HG02840 (cell line): ENCODE results near the gene FBLN5.

Experiments used
- ATAC-seq: cut with Tn5 transposase; IDR thresholded peaks from one replicate; pipeline ENCODE4 v1.9.1; 2021; ENCODE audit warnings: mild to moderate bottlenecking, moderate library complexity, moderate number of reproducible peaks; ENCODE audit not compliant: unreplicated experiment, low FRiP score

The FBLN5 gene

DNA sequence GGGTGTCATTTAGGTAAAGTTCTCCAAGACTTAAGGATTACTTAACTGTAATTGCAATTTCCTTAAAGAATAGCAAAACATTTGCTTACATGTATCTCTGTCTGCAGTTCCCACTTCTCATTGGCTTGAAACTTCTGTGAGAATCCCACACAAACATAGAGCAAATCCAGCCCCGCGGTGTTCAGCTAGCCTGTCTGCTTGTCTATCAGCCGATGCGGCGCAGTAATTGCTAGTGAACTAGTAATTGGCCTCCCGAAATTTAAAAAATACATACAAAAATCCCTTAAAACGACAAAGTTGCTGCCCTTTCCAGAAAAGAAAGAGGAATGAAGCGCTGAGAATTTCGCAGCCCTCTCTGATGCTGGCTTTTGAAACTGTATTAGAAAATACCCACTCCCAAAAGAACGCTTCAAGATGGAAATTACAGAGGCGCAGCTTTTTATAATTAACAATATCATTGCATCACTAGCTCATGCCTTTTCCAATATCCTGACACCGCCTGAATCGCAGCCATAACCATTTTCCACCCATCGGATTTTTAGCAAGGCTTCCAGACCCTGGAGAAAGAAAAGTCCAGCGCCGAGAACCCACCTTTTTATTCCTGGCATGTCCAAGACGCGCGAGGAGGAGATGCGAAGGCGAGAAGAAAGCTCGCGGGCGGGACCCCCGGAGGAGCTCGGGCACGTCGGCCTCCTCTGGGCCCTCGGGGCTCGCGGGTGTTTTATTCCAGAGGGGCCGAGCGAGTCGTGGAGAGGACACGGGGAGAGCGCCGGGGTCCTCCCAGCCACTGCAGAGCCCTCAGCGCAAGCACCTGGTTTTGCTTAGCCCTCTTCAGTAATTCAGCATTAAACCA, 646 bp downstream of the FBLN5 start:
- no peak for ATAC-seq

DNA sequence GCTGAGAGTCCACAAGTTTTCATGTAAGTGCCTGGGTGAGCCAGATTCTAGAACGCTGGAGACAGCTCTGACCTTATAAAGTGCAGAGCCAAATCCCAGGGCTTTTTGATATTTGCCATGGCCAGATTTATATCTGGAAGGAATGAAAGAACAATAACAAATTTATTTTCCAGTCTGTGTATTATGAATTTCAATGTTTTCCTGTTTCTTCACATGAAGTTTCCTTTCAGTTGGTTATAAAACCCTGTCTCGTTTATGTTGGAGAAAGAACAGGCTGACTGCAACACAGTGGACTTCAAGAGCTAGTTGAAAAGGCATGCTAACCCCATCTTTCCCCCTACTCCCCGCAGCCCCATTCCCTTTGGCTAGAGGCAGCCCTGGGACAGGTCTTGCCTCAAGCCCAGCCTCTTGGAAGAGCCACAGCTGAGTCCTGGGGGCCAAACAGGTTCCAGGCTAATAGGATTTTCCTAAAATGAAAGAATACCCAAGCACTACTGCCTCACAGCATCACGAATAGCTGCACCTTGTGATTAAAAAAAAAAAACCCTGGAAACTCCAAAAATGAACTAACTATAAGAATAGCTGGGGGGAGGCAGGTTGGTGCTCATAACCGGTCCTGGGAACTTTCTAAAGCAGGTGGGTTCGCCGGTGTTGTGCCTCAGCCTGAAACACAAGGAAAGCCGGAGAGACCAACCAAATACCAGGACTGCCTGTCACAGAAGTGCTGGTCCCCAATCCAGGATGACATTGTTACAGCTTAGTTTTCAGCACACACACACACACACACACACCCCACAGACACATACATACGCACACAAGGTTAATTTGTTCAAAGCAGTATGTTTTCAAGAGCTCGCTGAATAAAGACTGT, 1.5 kb downstream of the FBLN5 start:
- ATAC-seq: no peak

DNA sequence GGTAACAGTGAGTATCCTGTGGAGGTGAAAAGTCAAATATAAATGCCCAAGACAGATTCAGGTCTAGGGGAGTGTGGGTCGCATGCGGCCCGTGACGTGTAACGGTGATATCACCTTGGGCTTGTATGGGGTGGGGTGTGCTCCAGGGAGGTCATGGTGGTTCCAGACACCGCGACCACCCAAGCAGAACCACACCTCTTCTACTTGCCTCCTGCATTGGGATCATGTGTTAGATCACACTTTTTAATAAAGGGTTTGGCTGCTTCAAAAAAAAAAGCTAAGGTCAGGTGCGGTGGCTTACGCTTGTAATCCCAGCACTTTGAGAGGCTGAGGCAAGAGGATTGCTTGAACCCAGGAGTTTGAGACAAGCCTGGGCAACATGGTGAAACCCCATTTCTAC, 4.5 kb downstream of the FBLN5 start:
- ATAC-seq: no peak

DNA sequence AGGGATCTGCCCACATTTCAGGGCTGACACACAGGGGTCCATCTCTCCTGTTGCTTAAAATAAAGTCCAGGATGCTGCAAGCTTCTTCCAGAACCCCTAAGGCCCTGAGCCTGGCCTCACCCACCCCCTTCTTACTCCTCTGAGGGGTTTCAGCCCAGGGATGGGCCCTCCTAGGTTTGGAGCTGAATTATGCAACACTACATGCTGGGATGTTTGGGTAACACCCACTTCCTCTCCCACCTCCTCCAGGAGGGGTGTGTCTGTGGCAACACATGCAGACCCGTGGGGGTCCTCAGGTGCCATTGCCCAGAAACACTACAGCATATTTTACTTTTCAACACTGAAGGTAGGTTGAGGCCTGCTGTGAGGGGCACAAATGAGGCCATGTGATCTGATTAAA, 5.4 kb downstream of the FBLN5 start:
- ATAC-seq: no peak

DNA sequence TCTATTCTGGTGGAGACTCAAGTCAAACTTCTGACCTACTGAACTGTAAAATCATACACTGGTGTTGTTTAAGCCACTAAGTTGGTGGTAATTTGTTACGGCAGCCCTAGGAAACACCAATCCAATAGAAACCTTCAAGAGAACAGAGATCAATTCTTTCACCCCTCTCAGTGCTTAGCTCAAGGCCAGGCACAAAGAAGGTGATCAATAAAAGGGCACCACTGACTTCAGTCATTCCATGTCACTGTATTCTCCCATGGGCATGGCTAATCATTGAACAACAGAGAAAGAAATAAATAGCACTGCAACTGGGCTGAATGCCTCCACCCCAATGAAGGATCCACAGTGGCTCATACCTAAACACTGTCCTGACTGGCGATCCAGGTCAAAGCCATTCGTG, 7.3 kb downstream of the FBLN5 start:
- ATAC-seq: no peak

DNA sequence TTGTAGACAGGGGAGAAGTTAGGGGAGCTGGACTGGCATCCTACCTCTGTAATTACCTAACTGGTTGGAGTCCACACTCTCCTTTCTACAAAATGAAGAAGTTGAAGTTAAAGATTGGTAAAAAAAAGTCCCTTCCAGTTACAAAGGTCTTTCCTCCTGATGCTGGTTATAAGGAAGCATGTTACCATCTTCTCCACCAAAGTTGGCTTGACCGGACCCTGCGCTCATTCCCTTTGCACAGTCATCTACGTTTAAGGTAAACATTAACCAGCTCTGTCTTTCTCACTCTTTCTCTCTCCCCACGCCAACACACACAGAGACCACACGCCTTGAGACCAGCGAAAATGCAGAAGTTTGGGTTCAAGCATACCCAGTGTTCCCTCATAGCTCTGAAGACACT, 11.9 kb downstream of the FBLN5 start:
- ATAC-seq: no peak

DNA sequence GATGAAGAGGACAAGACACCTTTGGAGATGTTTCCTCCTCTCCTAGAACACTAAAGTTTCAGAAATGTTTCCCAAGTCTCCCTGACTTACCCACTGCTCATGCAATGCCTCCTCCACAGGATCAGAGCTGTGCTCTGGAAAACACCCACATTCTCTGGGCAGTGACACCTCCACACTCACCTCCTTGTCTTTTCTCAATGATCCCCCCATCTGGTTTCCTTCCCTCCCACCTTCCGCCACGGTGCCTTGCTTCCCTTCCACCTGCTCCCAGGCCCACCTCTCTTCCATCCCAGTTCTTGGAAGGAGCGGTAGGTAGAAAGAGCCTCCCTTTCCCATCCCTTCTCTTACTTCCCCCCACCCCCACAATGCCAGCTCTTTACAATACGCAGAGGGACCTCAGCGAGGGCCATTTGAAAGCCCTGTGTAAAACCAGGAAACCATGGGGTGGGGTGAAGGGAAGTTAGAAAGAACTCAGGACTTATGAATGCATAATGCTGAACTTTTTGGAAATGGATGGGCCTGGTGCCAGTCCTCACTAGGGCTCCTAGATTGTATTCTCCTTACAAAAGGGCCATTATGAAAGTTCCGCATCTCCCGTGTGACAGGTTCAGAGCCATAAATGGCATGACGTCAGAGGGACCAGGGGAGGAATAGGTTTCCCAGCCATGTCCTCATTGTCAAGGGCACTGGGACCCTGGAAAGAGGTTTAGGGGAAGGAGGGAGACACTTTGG, 12.8 kb downstream of the FBLN5 start:
- no peak for ATAC-seq

GRCh38 chr14:91931478-91932088, 15.9 kb downstream of the FBLN5 start:
- ATAC-seq: no peak

DNA sequence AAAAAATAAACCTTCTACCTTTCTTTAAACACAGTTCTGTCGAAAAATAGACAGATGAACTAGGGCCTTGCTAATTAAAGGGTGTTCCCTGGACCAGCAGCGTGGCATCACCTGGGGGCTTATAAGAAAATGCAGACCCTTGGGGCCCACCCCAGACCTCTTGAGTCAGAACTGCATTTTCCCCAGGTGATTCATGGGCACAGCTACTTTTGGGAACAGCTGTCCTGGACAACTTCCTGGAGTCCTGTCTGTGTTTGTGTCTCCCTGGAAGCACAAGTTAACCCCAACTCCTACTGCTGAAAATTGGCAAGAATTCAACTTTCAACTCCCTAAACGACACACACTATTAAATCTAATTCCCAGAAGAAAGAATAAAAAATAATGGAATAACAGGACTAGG, 17.8 kb downstream of the FBLN5 start:
- no peak for ATAC-seq

GRCh38 chr14:91927800-91928199, 19.7 kb downstream of the FBLN5 start:
- ATAC-seq: no peak

GRCh38 chr14:91927191-91927590, 20.3 kb downstream of the FBLN5 start:
- no peak for ATAC-seq

DNA sequence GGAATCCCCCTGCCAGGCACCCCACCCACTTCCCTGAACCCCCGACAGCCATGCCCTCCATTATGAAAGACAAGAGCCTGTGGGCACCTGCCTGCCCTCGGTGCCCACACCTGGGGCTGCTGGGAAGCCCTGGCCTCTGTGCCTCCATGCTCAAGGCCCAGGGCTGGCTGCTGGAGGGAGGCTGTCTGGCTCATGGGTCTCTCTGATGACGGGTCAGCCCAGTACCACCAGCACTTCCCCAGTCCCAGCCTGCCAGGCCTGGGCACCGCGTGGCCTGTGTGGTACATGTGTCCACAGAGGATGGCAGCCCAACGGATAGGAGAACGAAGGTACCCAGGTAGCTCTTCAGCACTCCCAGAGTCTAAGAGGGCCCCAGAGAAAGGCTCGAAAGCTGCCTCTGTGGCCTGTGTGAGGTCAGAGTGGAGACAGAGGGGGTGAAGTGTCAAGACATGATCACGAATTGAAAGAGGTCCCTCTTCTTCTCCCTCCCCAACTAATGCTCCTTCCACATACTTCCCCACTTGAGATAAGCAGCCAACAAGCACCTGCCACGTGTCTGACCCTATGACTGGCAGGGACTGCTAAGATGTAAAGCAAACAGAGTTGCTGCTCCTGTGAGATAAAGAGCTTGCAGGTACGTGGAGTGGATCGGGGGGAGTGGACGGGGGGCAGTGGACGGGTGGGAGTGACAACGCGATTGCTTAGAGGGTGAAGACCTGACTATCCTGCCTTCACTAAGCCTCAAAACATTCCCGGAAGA, 21.2 kb downstream of the FBLN5 start:
- ATAC-seq: no peak

DNA sequence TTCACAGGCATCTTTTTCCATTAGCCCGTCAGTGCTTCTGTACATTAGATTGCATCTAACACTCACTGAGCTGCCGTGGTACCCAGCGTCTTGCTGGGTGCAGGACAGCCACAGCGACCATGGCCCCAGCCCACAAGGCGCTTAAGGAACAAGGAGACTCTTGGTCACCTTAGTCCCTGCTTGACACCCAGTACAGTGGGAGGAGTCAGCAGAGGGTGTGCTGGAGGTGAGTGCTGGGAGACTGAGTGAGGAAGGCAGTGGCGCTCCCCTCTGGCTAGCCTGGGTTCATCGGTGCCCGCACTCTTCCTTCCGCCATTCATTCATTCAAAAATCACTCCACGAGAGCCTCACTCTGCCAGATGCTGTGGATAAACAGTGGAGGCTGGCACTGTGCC, 21.8 kb downstream of the FBLN5 start:
- ATAC-seq: no peak

GRCh38 chr14:91925001-91925726, 22.3 kb downstream of the FBLN5 start:
- no peak for ATAC-seq

GRCh38 chr14:91920526-91920925, 27.0 kb downstream of the FBLN5 start:
- ATAC-seq: no peak

- ATAC-seq: no peak
Observed at GRCh38 chr14:91919814-91920213, 27.7 kb downstream of the FBLN5 start.

GRCh38 chr14:91918186-91918883, 29.2 kb downstream of the FBLN5 start:
- ATAC-seq: no peak

GRCh38 chr14:91912035-91912434, 35.5 kb downstream of the FBLN5 start:
- no peak for ATAC-seq
